ENCODE data around the gene PRKAR1B.

Gene PRKAR1B

DNA sequence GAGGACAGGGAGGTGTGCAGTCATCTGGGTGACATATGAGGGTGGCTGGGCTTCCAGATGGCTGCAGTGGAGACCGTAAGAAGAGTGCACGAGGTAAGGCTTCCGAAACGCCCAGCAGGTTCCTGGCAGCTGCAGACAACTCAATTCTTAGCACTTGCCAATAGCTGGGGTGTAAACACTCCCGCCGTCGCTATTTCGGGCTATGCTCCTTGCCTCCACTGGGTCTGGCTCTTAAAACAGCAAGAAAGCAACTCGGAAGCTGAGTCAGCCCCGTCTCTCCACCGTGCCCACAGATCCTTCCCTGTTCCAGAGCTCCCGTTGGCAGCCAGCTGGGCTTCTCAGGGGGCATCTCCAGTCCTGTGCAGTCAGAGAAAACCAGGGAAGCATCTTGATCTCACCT, 201.3 kb downstream of the PRKAR1B start:
- DNase-seq (ENCODE audit: low read depth): no peak
- no peak for TF ChIP-seq CTCF (IDR thresholded peaks at IDR 0.05; ENCODE audit: insufficient read depth, low read depth, low read length, missing control alignments)

DNA sequence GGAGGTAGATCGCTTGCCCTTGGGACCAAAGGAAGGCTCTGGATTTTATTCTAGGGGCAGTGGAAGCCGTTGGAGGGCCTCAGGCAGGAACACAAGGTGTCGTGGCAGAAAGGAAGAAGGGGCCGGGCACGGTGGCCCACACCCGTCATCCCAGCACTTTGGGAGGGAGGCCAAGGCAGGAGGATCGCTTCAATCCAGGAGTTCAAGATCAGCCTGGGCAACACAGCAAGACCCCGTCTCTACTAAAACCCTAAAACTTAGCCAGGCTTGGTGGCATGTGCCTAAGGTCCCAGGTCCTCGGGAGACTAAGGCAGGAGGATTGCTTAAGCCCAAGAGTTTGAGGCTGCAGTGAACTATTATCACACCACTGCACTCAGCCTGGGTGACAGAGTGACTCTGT, 202.3 kb downstream of the PRKAR1B start:
- DNase-seq (ENCODE audit: low read depth): no peak
- H3K4me3 ChIP-seq (ENCODE audit: low read length): no peak overlapping the region
- TF ChIP-seq CTCF (IDR thresholded peaks at IDR 0.05; ENCODE audit: insufficient read depth, low read depth, low read length, missing control alignments): no peak

More for the DNA sequence above, 201.3 kb downstream of the PRKAR1B start:
- H3K4me3 ChIP-seq (ENCODE audit: low read length): no peak overlapping the region

DNA sequence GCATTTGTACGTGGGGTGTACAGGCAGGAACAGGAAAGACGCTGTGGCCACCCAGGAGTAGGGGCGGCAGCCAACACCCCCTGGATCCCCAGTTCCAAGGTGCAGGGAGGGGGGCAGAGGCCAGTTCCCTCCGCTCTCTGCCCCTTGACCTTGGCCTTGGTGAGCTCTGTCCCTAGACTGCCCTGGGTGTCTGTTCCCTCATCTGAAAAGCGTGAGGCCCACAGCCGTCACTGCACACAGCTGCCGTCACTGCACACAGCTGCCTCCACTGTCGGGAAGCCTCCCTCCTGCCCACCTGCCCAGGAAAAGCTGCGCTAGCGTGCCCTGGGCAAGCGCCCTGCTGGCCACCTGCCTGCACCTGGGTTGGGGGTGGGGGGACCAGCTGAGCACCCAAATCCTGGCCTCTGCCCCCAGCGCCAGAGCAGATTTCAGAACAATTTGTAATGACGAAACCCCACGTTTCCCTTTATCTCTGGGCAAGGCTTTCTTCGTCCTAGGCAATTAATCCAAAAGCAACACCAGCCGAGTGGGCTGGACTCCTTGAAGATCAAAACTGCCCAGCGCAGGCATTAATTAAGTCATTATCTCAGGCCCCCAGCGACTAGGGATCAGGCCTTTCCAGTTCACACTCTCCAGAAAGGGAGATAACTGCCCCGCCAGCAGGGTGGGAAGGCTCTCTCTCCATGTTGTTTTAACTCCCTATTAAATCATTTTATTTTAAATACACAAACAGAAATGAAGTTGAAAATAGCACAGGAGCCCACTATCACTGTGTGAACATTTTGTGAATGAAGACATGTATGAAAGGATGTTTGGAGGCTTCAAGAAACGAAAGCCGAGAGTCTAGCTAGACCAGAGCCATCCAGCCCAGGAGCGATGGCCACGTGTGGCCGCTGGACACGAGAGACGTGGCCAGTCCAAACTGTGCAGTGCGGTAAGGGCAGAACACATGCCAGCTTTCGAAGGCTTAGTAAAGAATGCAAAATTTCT, 203.4 kb downstream of the PRKAR1B start:
- H3K4me3 ChIP-seq (ENCODE audit: low read length): no peak overlapping the region
- TF ChIP-seq CTCF (IDR thresholded peaks at IDR 0.05; ENCODE audit: insufficient read depth, low read depth, low read length, missing control alignments): no peak
- DNase-seq (ENCODE audit: low read depth): no peak

DNA sequence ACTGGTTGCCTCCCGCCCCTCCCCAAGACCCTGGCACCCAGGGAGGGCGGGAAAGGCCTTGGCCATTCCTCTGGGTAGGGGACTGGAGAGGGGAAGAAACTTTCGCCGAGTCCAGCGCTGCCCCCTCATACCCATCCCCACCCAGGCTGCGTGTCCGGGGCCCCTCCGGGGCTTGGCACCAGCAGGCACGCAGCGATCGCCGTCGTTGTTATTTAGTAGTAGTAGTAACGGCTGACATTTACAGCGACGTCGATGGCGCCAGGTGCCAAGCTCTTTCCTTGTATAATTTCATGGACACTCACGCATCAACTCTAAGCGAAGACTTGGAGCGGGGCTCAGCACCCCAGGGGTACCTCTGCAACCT, 204.1 kb downstream of the PRKAR1B start:
- no peak for DNase-seq (ENCODE audit: low read depth)
- H3K4me3 ChIP-seq (ENCODE audit: low read length): no peak overlapping the region
- no peak for TF ChIP-seq CTCF (IDR thresholded peaks at IDR 0.05; ENCODE audit: insufficient read depth, low read depth, low read length, missing control alignments)

GRCh38 chr7:522071-522950, 204.8 kb downstream of the PRKAR1B start:
- peak; percentile 66 for DNase-seq (ENCODE audit: low read depth)
- peak overlapping the region; percentile 32 for H3K4me3 ChIP-seq (ENCODE audit: low read length)
- no peak for TF ChIP-seq CTCF (IDR thresholded peaks at IDR 0.05; ENCODE audit: insufficient read depth, low read depth, low read length, missing control alignments)

- TF ChIP-seq CTCF (IDR thresholded peaks at IDR 0.05; ENCODE audit: insufficient read depth, low read depth, low read length, missing control alignments): no peak
Observed at GRCh38 chr7:521221-522070, 205.6 kb downstream of the PRKAR1B start.

More at GRCh38 chr7:521221-522070, 205.6 kb downstream of the PRKAR1B start:
- DNase-seq (ENCODE audit: low read depth): no peak
- H3K4me3 ChIP-seq (ENCODE audit: low read length): peak overlapping the region; percentile 32
